ENCODE measurements around the gene EFCAB7. TPM values are rescaled to one million over a fixed set of nuclear protein-coding genes. Genes with fewer than 3 reads are reported as not detected.

Gene EFCAB7
- total and polyA plus RNA-seq, 10 donors = 2.9 to 8.2 (median 6.0) TPM

DNA sequence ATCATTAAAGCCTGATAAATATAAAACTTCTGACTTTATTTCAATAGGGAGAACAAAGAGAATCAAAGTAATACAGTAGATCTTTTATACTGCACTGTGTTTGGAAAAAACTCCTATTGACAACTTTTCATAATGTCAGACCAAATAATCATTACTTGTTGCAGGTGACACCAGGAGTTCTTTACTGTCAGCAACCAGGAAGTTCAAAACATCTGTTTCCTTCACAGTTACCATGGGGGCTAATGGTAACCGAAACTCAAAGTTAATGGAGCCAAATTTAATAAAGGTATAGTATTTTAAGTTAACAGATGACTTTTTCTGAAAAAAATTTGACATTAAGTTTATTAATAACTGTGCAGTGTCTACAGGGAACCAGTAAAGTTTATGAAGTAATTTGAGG, 10.6 kb downstream of the EFCAB7 start:
- 54 to 82% (median 70%) methylated on average over 1 of the region's 1 CpG for WGBS, 5 donors
- intact Hi-C loops (cut with DNase I; ENCODE audit: low total_unique reads) = no loop called here
- Histone ChIP-seq H3K9me3 (no peaks in the 10 kb centered on the region), H3K4me1 (no peaks in the 10 kb centered on the region), H3K27me3 (replicated peaks in 1 of 7) (no peaks in the 10 kb centered on the region), H3K36me3 (peaks cover 0 to 62% (median 21%) of the 10 kb centered on the region in 6 donors), H3K27ac (no peak overlapping the region), H3K4me3 (no peak overlapping the region)
- no peak for TF ChIP-seq POLR2AphosphoS5 (IDR thresholded peaks at IDR 0.05)
- TF ChIP-seq POLR2A (IDR thresholded peaks at IDR 0.05) = no peak
- TF ChIP-seq, protein P1, sequence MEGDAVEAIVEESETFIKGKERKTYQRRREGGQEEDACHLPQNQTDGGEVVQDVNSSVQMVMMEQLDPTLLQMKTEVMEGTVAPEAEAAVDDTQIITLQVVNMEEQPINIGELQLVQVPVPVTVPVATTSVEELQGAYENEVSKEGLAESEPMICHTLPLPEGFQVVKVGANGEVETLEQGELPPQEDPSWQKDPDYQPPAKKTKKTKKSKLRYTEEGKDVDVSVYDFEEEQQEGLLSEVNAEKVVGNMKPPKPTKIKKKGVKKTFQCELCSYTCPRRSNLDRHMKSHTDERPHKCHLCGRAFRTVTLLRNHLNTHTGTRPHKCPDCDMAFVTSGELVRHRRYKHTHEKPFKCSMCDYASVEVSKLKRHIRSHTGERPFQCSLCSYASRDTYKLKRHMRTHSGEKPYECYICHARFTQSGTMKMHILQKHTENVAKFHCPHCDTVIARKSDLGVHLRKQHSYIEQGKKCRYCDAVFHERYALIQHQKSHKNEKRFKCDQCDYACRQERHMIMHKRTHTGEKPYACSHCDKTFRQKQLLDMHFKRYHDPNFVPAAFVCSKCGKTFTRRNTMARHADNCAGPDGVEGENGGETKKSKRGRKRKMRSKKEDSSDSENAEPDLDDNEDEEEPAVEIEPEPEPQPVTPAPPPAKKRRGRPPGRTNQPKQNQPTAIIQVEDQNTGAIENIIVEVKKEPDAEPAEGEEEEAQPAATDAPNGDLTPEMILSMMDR (IDR thresholded peaks at IDR 0.05 in 8 of 11, conservative IDR thresholded peaks at IDR 0.05 in 3 of 11) = no peak
- no peak for DNase-seq

DNA sequence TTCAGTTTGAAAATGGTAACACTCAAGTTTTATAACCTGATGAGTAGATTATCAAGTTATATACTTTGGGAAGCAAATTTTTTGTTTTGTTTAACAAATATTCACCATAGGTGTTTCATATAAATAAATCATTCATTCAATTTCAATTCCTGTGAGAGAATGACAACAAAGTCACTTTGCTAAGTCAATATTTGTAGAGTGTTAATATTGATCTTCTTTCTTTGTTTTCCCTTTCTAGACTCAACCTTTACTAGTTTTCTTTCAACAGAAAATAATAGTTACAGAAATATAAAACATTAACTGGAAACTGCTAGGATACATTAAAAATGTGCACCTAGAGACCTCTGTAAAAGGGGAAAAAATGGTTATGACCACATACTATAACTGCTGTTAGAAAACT, 11.1 kb downstream of the EFCAB7 start:
- no peaks in the 10 kb centered on the region for H3K27me3 ChIP-seq (replicated peaks in 1 of 7)
- H3K4me3 ChIP-seq = no peak overlapping the region
- intact Hi-C loops (cut with DNase I; ENCODE audit: low total_unique reads) = no loop called here
- TF ChIP-seq POLR2A (IDR thresholded peaks at IDR 0.05) = no peak
- TF ChIP-seq, protein P1 (IDR thresholded peaks at IDR 0.05 in 8 of 11, conservative IDR thresholded peaks at IDR 0.05 in 3 of 11) = no peak
- no peak for DNase-seq
- H3K9me3 ChIP-seq = no peaks in the 10 kb centered on the region
- no peak overlapping the region for H3K27ac ChIP-seq
- H3K36me3 ChIP-seq = peaks cover 0 to 59% (median 21%) of the 10 kb centered on the region in 6 donors
- H3K4me1 ChIP-seq = no peaks in the 10 kb centered on the region

GRCh38 chr1:63537006-63537405, 13.7 kb downstream of the EFCAB7 start:
- WGBS, 5 donors = 69 to 96% (median 88%) methylated on average over 2 of the region's 2 CpGs
- TF ChIP-seq POLR2AphosphoS5 (IDR thresholded peaks at IDR 0.05) (no peak), POLR2A (IDR thresholded peaks at IDR 0.05) (no peak)
- TF ChIP-seq, protein P1 (IDR thresholded peaks at IDR 0.05 in 8 of 11, conservative IDR thresholded peaks at IDR 0.05 in 3 of 11) = no peak
- no peak for DNase-seq
- Histone ChIP-seq H3K4me1 (no peaks in the 10 kb centered on the region), H3K27ac (no peak overlapping the region), H3K27me3 (replicated peaks in 1 of 7) (no peaks in the 10 kb centered on the region), H3K4me3 (no peak overlapping the region), H3K36me3 (peaks cover 0 to 52% (median 21%) of the 10 kb centered on the region in 6 donors), H3K9me3 (no peaks in the 10 kb centered on the region)
- intact Hi-C loops (cut with DNase I; ENCODE audit: low total_unique reads) = no loop called here

- no peak for DNase-seq
- TF ChIP-seq, protein P1 (IDR thresholded peaks at IDR 0.05 in 8 of 11, conservative IDR thresholded peaks at IDR 0.05 in 3 of 11) = peak in 8 of 11 experiments; percentile 11 to 42 (median 34)
- TF ChIP-seq POLR2A (IDR thresholded peaks at IDR 0.05) (no peak), POLR2AphosphoS5 (IDR thresholded peaks at IDR 0.05) (no peak)
- peaks cover 0 to 43% (median 18%) of the 10 kb centered on the region in 6 donors for H3K36me3 ChIP-seq
- intact Hi-C loops (cut with DNase I; ENCODE audit: low total_unique reads) = no loop called here
- no peaks in the 10 kb centered on the region for H3K27me3 ChIP-seq (replicated peaks in 1 of 7)
- no peak overlapping the region for H3K4me3 ChIP-seq
- H3K4me1 ChIP-seq = no peaks in the 10 kb centered on the region
- H3K27ac ChIP-seq = no peak overlapping the region
- no peaks in the 10 kb centered on the region for H3K9me3 ChIP-seq
- 62 to 77% (median 67%) methylated on average over 1 of the region's 1 CpG for WGBS, 5 donors
Measured at GRCh38 chr1:63537940-63538339, 14.6 kb downstream of the EFCAB7 start.
